ENCODE measurements around the gene RBM39.

DNA sequence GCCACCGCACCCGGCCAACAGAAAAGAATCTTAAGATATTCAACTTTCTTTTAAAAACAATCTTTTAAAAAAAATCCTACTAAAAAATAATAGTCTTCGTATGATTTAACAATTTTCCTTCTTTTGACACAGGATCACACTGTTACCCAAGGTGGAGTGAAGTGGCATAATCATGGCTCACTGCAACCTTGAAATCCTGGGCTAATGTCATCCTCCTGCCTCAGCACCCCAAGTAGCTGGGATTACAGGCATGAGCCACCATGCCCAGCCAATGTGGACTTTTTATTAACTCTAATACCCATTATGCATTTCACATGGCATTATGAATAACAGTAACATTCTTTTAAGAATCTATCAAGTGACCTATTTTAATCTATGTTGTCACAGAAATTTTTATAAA, 20.8 kb downstream of the RBM39 start:
- TF ChIP-seq, protein P1, sequence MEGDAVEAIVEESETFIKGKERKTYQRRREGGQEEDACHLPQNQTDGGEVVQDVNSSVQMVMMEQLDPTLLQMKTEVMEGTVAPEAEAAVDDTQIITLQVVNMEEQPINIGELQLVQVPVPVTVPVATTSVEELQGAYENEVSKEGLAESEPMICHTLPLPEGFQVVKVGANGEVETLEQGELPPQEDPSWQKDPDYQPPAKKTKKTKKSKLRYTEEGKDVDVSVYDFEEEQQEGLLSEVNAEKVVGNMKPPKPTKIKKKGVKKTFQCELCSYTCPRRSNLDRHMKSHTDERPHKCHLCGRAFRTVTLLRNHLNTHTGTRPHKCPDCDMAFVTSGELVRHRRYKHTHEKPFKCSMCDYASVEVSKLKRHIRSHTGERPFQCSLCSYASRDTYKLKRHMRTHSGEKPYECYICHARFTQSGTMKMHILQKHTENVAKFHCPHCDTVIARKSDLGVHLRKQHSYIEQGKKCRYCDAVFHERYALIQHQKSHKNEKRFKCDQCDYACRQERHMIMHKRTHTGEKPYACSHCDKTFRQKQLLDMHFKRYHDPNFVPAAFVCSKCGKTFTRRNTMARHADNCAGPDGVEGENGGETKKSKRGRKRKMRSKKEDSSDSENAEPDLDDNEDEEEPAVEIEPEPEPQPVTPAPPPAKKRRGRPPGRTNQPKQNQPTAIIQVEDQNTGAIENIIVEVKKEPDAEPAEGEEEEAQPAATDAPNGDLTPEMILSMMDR (IDR thresholded peaks at IDR 0.05) = no peak
- TF ChIP-seq POLR2AphosphoS5 (IDR thresholded peaks at IDR 0.05) = no peak
- no peak for TF ChIP-seq POLR2A (IDR thresholded peaks at IDR 0.05; ENCODE audit: low read depth)
- no peak for TF ChIP-seq EP300 (IDR thresholded peaks at IDR 0.05)
